Calu3 (cell line): ENCODE measurements around the gene LRFN2. TPM values are rescaled to one million over a fixed set of nuclear protein-coding genes. Genes with fewer than 3 reads are reported as not detected.

ENCODE experiments used
- BruUV-seq: library from RNA; stranded (reverse); fragments of 400-500 nt; replicated peaks from 2 replicates; lab custom pipeline; 2021; lab: Mats Ljungman, UMichigan
- CTCF ChIA-PET: fragments of 300-600 bp; sonication (Branson Sonifier 250); formaldehyde crosslinking; loops from one replicate; lab custom pipeline; 2022; ENCODE audit warnings: antibody characterized with exemption; lab: Charles Lee
- DNase-seq: peaks from one replicate; pipeline ENCODE4 v3.0.0; 2022
- H3K27ac Mint-ChIP-seq: one replicate; pipeline ENCODE4 v1.8.0; 2022; ENCODE audit warnings: mixed read lengths; ENCODE audit not compliant: unreplicated experiment
- H3K27me3 Mint-ChIP-seq: one replicate; pipeline ENCODE4 v1.8.0; 2022; ENCODE audit warnings: mixed read lengths; ENCODE audit not compliant: unreplicated experiment
- H3K36me3 Mint-ChIP-seq: one replicate; pipeline ENCODE4 v1.8.0; 2022; ENCODE audit warnings: mild to moderate bottlenecking, moderate library complexity, mixed read lengths; ENCODE audit not compliant: insufficient read depth, unreplicated experiment
- H3K4me1 Mint-ChIP-seq: one replicate; pipeline ENCODE4 v1.8.0; 2022; ENCODE audit warnings: mild to moderate bottlenecking, low read depth, mixed read lengths; ENCODE audit not compliant: unreplicated experiment
- H3K4me3 Mint-ChIP-seq: one replicate; pipeline ENCODE4 v1.8.0; 2022; ENCODE audit warnings: mild to moderate bottlenecking, low read depth, moderate library complexity, mixed read lengths; ENCODE audit not compliant: unreplicated experiment
- H3K9me3 Mint-ChIP-seq: one replicate; pipeline ENCODE4 v1.8.0; 2022; ENCODE audit warnings: low read depth, mixed read lengths; ENCODE audit not compliant: unreplicated experiment
- CTCF ChIP-seq: fragments of 200-600 bp; IDR thresholded peaks from one replicate; pipeline ENCODE4 v1.8.0; 2022; ENCODE audit warnings: antibody characterized with exemption; ENCODE audit not compliant: unreplicated experiment
- intact Hi-C: fragments of 100-400 bp; cut with micrococcal nuclease; formaldehyde crosslinking; loops from one replicate; pipeline ENCODE4 v1.10.0; 2022; ENCODE audit not compliant: unreplicated experiment
- total RNA-seq: library from RNA; stranded (reverse); gene quantifications from 2 replicates; pipeline ENCODE4 v1.2.3, GENCODE V29; 2022

LRFN2 gene
- total RNA-seq, 1 experiment from 2014 or later: not detected

GRCh38 chr6:40432982-40433381 is 154.2 kb downstream of the LRFN2 start:
- Mint-ChIP-seq H3K9me3 (no peaks in the 10 kb centered on the region), H3K27ac (no peak overlapping the region), H3K4me1 (no peaks in the 10 kb centered on the region), H3K4me3 (no peak overlapping the region), H3K27me3 (peaks cover 24% of the 10 kb centered on the region), H3K36me3 (no peaks in the 10 kb centered on the region)
- no TSS peak for BruUV-seq
- intact Hi-C loops: no loop called here
- no peak for TF ChIP-seq CTCF
- DNase-seq: no peak
- CTCF ChIA-PET: no interaction called here

GRCh38 chr6:40431706-40432105 is 155.5 kb downstream of the LRFN2 start:
- no peaks in the 10 kb centered on the region for H3K36me3 Mint-ChIP-seq
- no peaks in the 10 kb centered on the region for H3K4me1 Mint-ChIP-seq
- no TSS peak for BruUV-seq
- no peak overlapping the region for H3K4me3 Mint-ChIP-seq
- no peak for DNase-seq
- CTCF ChIA-PET: no interaction called here
- H3K27me3 Mint-ChIP-seq: peaks cover 31% of the 10 kb centered on the region
- TF ChIP-seq CTCF: no peak
- no peak overlapping the region for H3K27ac Mint-ChIP-seq
- intact Hi-C loops: no loop called here
- H3K9me3 Mint-ChIP-seq: no peaks in the 10 kb centered on the region

- Mint-ChIP-seq H3K27me3 (peaks cover 75% of the 10 kb centered on the region), H3K4me3 (no peak overlapping the region), H3K9me3 (no peaks in the 10 kb centered on the region), H3K27ac (no peak overlapping the region), H3K36me3 (no peaks in the 10 kb centered on the region), H3K4me1 (no peaks in the 10 kb centered on the region)
- TF ChIP-seq CTCF: no peak
- CTCF ChIA-PET: no interaction called here
- DNase-seq: no peak
- intact Hi-C loops: no loop called here
- BruUV-seq: no TSS peak
These were observed 160.0 kb downstream of the LRFN2 start for GRCh38 chr6:40427196-40427595.

GRCh38 chr6:40426346-40427066 is 160.7 kb downstream of the LRFN2 start:
- DNase-seq: no peak
- H3K36me3 Mint-ChIP-seq: no peaks in the 10 kb centered on the region
- intact Hi-C loops: no loop called here
- TF ChIP-seq CTCF: no peak
- H3K4me3 Mint-ChIP-seq: no peak overlapping the region
- H3K27ac Mint-ChIP-seq: no peak overlapping the region
- no peaks in the 10 kb centered on the region for H3K9me3 Mint-ChIP-seq
- BruUV-seq: no TSS peak
- peaks cover 82% of the 10 kb centered on the region for H3K27me3 Mint-ChIP-seq
- CTCF ChIA-PET: no interaction called here
- no peaks in the 10 kb centered on the region for H3K4me1 Mint-ChIP-seq
